Right forelimb (tissue), 1 donor: ENCODE results near the gene OTUB2.

ENCODE experiments used
- DNase-seq: peaks from one replicate; pipeline ENCODE4 v3.0.0-alpha.2; 2018

Gene OTUB2

DNA sequence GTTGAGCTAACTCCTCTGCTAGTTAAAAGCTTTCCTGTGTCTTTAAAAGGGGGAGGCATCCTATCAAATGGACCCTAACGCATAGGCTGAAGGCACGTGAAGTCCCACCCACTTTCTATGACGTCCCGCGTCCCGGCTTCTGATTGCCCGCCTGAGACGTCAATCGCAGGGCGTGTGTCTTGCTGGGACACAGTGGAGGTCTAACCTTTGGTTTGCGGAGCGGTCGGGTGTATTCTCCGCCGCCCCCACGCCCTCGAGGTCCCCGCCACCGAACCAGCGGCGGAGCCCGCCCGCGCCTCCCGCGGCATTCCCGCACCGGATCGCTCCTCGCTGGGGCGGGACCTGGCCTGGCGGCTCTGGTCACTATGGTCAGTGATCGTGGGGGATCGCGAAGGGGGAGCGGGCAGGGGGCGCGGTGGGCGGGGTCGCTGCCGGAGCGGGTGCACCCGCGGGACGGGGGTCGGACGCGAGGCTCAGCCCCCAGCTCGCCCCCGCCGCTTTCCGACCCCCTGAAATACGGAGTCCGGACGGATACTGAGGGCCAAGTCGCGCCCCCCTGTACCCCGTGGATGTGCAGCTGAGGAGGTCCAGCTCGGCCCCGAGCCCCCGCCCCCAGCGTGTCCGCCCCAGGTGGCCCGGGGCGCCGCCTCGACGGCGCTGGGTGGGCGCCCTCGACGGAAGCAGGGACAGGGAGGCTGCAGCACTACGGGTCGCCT is at the start of gene OTUB2:
Gene OTUB2 (plus strand): TSS at position 168 of the 716 bp plus-strand sequence. CDS start 198 bp downstream, at position 366.
- peak; percentile 100 for DNase-seq

DNA sequence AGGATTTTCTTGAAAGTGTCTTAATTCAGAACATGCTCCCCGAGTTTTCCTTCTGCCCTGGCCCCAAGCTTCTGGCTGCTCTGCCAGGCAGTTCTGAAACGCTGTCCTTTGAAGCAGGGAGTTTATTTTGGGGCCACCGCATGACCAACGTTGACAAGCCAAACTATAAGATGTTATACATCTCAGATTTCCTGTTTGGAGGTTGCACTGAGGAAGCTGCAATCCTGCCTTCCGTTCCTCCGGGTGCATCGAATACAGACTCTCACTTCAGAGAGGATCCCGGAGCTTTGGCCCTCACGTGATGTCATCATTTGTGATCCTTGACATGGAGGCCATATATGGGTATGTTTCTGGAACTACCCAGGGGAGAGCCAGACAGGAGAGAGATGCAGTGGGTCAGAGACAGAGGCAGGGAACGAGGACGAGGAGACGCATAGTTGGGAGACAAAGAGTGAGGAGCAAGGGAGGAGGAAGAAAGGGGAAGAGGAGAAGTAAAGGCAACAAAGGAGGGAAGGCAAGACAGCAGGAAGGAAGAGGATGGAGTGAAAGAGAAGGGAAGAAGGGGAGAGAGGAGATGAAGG is 49.6 kb upstream of the OTUB2 start, which contains the start of gene ASB2:
Gene ASB2 (minus strand): TSS at position 94 of the 581 bp plus-strand sequence. CDS start 12,031 bp downstream, outside the sequence.
- DNase-seq = no peak

DNA sequence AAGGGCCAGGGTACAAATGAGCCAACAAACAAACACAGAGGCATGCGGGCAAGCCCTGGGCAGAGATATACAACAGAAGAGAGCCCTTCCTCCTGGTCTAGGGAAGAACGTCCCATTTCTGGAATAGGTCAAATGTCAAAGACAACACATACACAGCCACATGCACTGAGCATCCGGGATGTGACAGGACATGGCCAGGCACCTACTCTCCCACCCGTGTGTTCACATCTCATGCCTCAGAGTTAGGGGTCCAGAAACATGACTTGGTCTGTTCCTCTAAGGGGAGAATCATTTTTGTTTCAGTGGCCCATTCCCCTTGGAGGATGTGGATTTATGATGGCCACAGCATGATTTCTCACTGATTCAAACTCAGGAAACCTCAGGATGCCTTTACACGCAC is 49.0 kb upstream of the OTUB2 start:
- no peak for DNase-seq

DNA sequence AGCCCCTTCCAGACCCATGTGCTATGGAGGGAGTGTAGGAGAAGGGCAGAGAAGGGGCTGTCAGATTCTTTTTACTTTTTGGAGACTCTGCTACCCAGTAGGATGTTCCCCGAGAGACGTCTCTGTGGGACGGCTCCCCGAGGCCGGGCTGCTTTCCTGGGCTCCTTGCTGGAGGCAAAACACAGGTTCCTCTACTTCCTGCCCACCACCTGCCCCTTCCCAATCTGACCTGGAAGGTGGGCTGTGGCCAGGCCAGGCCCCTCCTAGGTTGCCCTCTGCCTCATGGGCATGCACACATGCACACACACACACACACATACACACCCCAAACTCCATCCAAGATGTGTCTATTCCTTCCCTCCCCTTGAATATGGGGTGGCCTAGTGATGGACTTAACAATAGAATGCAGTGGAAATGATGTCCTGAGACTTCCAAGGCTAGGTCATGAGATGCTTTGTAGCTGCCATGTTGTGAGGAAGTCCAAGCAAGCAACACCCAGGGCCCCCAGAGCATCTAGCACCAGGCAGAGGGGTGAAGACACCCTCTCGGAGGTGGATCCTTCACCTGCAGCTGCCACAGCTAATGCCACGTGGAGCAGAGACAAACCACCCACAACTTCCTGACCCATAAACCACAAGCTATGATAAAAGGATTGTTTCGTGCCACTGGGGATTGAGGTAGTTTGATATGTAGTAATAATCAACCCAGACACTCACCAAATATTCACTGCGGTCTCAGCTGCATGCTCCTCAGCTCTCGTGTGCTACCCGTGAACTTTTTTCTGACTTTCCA is 48.2 kb upstream of the OTUB2 start:
- DNase-seq = no peak

DNA sequence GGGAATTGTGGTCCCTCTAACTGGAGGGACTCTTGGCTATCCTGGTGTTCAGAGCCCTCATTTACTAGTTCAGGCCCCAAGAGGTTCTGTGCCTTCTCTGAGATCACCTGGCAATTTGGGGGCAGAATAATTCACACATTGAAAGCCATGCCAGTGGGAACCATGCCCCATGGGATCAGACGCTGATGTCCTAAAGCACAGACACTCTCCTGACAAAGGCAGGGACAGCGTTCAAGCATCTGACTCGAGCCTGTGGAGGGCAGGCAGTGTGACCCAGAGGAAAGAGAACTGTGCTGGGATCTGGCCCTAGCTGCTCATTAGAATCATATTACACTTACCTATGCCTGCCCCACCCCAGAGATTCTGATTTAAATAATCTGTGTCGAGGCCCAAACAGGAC is 47.4 kb upstream of the OTUB2 start:
- DNase-seq = no peak

DNA sequence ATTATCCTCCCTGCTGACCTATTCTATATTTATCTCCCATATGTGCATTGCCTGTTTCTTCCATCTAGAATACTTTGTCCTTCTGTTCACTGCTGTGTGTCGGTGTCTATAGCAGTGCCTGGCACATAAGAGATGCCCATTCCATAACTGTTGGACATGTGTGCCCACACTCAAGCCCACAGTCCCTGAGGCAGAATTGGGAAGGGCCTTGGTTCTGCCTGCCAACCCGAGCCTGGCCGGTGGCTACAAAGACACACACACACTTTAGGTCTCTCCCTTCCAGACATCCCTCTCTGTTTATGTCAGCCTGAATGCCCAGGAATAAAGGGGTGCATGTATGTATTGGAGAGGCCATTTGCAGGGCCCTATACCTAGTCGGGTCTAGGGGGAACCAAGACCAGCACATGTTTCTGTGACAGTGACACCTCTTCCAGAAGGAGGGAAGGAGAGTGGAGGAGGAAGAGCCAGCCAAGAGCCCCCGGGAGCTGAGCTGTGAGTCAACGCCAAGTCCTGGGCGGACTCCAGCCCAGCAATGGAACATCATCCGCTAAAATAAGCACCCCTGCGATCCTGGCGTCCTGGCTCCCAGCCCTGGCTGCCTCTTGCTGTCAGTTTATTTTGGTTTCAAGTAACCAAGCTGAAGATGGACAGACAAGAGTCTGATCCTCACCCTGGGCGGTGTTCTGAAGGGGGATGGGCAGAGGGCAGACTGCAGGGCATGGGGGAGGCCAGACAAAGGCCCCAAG is 45.5 kb upstream of the OTUB2 start:
- DNase-seq = no peak

DNA sequence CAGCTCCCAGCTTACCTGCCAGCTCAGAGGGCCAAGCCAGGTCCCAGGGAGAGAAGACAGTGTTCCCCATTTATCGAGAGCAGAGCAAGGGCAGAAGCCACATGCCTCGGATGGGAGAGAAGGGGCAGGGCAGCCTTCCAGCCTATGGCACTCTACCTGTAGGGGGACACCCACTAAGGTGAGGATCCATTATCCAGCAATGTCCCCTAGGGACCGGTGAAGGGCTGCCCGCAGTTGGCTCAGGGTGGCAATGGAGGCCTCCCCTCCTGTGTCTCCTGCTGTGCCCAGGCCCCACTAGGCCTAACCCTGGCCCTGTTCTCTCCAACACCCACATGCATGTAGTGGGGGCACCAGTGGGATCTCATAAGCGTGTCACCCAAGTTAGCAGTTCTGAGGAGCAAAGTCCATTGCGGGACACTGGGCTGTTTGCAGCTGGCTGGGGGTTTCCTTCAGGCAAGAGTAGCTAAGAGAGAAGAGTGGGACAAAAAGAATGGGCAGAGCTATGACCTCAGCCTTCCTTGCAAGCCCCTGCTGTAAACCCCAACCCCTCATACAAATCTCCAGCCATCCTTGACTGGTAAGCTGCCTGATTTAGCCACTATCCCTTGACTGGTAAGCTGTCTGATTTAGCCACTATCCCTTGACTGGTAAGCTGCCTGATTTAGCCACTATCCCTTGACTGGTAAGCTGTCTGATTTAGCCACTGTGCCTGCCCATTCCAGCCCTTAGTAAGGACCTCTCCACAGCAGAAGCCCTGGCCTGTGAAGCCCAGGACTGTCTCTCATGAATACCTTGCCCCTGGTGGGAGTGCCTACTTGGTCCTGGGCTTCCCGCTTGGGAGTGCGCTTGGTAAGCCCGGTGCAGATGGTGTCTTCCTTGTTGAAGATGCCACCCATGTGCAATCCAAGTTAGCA is 44.6 kb upstream of the OTUB2 start:
- no peak for DNase-seq

DNA sequence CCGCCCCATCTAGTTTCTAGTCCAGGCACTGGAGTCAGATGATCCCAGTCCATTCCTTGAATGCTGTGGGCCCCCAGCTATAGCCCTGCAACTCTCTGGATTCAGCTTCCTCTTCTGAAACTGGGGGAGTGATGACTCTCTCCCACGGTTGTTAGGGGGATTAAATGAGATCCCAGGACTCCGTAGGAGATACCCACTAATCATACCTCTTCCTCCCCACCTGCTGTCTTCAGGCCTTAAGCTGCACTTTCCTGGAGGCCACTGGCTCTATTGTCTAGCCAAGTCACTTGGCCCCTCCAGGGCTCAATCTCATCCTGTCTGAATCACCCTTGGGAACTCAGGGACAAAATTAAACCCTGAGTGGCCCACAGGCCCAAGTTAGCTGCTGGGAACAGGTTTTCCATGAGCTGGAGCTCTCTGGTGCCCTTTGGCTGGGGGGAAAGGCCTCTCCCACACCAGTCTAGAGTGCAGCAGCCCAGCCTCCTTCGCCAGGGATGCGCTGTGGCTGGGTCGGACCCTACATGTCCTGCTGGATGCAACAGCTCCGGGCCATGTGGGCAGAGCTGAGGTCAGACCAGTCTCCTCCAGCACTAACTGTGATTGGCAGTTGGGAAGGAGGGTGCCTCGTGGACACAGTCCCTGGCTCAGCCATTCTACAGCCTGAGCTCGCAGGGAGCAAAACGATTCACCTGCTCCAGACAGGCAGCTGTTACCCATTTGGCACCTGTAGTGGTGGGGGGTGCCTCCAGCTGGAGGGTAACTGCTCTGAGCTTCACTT is 43.7 kb upstream of the OTUB2 start:
- no peak for DNase-seq

DNA sequence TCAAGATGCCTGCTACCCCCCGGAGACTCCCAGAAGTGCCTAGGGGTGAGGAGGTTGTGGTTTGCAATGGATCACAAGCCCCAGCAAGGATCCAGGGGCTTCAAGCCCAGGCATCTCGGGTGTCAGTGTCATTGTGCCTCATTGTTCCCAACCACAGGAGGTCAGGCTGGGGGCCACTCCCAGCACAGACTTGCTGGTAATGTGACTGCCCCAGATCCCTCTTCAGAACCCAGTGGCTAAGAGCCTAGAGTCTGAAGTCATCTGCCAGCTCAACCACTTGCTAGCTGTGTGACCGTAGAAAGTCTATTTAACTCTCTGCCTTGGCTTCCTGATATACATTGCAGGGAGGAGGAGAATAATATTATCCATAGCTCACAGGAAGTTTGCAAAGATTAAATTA is 42.1 kb upstream of the OTUB2 start:
- DNase-seq = no peak

DNA sequence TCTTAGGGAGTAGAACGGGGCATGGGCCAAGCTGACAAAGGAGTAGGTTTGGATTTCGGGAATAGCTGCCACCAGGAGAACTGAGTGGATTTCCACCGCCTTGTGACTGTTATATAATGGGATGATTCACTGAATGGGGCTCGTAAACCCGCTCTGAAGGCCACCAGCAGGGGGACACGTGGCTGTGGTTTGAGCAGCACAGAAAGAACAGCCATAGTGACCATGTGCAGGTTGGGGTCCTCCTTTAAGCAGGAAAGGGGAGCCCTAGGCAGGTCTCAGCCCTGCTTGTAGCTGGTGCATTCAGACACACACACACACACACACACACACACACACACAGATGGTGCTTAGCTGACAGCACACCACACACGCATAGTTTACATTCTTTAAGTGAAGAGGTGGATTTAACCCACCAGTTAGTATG is 41.1 kb upstream of the OTUB2 start:
- no peak for DNase-seq

DNA sequence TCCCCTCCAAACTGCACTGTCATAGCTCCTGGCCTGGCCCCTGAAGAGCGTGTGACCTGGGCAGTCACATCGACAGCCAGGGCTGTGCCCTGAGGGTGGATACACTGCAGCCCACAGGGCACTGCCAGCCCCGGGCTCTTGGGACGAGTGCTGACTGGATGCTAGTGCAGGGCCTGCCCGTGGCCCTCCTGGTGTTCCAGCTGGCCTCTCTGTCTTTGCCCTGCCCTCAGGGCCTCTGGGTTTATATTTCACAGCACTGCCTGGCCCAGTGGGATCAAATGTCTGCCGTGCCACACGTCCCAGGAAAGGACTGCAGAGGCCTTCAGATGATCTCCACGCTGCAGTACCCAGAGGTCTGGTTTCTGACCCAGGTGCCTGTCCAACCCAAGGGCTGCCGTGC is 39.2 kb upstream of the OTUB2 start:
- no peak for DNase-seq

DNA sequence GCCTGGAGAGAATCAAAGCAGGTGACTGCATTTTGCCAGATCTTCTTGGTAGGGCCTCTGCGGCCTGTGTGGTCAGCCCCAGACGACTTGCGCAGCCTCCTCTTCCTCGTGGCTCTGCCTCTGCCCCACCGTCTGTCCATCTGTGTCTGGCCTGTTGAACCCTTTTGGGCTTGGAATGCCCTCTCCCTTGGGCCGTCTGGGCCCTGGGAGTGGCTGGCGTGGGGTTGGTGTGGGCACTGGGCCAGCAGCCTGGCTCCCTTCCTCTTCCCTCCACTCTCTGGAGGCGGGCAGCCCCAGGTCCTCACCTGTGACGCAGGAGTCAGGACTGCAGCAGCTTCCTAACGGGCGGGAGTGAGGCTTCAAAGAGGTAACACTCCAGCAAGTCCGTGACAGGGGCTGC is 38.8 kb upstream of the OTUB2 start:
- DNase-seq = no peak

DNA sequence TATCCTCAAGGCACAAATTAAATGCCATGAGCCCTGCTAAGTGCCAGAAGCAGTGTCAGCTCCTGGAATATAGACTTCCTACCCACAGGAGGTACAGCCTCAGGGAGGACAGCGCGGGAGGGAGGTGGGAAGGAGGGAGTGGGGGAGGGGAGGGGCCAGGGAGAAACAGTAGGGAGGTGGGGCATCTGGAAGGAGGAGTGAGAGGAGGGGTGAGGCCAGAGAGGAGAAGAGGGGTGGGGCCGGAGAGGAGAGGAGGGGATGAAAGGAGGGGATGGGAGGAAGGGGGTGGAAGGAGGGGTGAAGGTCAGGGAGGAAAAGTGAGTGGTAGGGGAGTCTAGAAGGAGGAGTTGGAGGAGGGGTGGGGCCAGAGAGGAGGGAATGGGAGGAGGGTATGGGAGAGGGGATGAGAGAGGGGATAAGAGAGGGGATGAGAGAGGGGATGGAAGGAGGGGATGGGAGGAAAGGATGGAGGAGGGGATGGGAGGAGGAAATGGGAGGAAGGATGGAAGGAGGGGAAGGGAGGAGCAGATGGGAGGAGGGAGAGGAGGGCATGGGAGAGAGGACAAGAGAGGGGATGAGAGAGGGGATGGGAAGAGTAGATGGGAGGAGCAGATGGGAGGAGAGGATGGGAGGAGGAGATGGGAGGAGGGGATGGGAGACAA is 38.2 kb upstream of the OTUB2 start:
- no peak for DNase-seq

DNA sequence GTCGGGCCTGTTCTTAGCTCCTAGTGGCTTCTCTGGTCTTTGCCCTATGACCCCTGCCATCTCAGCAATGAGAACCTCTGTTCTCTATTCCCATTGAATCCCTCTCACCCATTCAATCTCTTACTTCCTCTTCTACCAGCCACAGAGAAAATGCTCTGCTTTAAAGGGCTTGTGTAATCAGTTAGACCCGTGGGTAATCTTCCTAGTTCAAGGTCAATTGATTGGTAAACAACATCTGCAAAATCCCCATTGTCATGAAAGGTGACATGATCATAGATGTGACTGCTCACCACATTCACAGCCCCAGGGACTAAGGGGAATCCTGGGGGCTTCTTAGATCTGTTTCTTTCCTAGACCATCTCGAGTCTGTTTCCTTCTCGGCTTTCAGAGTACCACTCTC is 36.2 kb upstream of the OTUB2 start:
- DNase-seq = no peak

DNA sequence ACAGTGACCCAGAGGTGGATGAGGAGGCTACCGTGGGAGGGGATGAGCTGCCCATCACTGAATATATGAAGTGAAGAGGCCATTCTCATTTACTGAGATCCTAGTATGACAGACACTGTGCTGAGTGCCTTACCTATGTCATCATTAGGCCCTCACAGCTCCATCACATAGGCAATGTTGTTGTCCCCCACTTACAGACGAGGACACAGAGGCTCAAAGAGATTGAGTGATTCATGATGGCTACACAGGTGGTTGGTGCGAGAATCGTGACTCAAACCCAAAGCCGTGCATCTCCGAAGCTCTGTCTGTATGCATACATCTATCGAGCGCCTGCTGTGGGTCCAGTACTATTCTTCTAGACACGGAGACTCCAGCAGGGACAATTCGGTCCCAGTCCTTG is 34.9 kb upstream of the OTUB2 start:
- no peak for DNase-seq

DNA sequence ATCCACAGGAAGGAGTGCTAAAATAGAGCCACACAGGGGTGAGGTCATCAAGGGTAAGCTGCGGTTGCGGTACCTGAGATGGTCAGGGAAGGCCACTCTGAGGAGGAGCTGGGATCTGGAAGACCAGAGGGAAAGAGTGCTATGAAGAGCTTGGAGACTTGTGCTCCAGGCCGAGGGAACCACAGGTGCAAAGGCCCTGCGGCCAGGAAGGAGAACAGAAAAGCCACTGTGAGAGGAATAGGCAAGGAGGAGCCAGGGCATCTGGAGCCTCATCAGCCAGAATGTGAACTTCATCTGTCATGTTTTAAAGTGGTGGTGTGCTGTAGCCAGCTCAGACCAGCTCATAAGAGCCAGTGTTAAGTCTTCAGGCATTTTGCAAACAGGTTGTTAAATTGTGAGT is 34.5 kb upstream of the OTUB2 start:
- no peak for DNase-seq

DNA sequence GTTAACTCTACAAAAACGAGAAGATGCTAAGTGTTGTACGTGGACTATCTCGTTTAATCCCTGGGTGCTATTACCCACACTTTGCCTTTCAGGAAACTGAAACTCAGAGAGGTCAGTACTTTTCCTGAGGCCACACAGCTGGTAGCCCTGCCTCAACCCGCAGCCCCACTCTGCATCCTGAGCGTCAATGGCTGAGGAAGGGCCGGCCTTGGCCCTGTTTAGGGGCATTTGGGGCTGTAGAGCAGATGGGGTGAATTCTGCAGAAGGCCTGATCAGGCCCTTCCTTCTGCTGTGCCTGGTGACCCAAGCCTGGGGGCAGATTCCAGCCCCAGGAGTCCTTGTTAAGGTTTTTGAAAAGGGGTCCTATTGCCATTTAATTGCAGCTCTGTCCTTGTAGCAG is 32.8 kb upstream of the OTUB2 start:
- no peak for DNase-seq

DNA sequence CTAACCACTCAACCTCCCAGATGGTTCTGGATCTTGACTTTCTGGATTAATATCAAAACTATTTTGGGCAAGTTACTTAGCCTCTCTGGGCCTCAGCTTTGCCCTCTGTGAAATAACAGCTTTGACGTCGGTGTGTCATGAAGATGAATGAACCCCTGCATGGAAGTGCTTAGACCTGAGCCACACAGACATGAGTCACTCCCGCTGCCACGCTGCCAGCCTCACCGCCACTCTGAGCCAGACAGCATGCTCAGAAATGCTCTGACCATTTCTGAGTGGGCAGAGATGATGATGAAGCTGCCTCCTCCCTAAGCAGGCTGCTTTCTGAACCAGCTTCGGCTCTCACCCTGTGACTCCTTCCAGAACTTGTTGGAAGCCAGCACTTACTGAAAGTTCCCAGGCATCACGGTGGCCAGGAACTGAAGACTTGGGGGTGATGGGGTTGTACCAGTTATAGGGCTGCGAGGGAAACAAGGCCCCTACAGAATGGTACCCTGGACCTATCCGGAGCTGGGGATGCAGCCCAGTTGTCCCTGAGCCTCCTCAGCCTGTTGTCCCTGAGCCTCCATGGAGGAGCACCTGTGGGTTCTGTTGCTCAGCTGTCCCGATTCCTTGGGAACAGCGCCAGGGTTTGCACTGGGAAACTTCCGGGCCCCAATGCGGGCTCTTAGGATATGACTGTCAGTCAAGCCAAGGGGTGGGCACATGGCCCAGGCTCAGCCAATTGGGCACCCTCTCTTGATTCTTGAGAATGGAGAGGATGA is 31.0 kb upstream of the OTUB2 start:
- DNase-seq = no peak

DNA sequence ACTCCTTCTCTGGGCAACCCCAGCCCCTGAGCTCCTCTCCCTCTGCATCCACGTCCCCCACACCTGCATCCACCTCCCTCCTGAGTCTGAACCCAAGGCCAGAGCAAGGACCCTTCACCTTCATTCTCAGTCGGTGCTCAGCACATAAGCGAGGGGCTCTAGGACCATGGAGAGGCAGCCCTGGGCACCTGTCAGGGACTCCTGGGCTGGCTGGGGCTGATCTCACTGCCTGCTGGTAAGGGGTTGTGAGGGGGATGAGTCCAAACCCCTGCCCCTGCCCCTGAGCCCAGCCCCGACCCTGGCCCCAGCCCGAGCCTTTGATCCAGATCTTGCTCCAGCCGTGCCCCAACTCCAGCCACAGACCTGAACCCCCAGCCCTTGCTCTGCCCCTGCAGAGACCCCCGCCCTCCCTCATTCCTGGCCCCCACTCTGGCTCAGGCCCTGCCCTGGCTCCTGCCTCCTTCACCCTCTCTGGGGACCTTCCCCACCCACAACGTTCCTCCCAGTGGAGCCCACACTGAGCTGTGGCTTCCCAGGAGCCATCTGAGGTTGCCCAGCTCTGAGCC is 29.9 kb upstream of the OTUB2 start:
- no peak for DNase-seq

DNA sequence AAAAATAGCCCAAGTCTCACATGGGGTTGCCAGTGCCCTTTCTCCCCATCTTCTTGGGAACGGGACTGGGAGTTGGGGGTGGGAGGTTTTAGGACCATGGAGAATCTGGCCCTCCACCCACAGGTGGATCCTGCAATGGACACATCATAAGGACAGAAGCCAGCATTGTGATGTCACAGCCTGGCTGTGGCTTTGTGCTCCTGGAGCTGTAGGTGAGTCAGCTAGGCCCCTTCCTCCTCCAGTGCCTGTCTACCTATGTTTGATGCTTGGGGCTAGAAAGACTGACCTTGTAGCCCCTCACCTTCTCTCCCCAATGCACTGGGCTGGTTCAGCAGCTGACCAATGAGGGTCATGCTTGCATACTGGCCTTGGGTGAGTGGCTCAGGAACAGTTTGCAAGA is 29.1 kb upstream of the OTUB2 start, which contains the start of gene CCDC197:
Gene CCDC197 (plus strand): TSS at position 220 of the 400 bp plus-strand sequence. CDS start 831 bp downstream, outside the sequence.
- no peak for DNase-seq
